SH-SY5Y (cell line): ENCODE data around the gene TGFBR1.

Experiments used
- GATA2 ChIP-seq: IDR thresholded peaks from 2 replicates; pipeline ENCODE4 v1.6.1; 2011; ENCODE audit warnings: mild to moderate bottlenecking, low read depth, low read length
- GATA3 ChIP-seq: IDR thresholded peaks from 2 replicates; pipeline ENCODE4 v1.6.1; 2011; ENCODE audit warnings: low read depth, mild to moderate bottlenecking, low read length, moderate library complexity

TGFBR1 gene

GRCh38 chr9:99183616-99184015 lies 78.7 kb downstream of the TGFBR1 start:
- TF ChIP-seq GATA3 (no peak), GATA2 (no peak)

GRCh38 chr9:99184110-99184474 lies 79.2 kb downstream of the TGFBR1 start:
- TF ChIP-seq GATA3 (no peak), GATA2 (no peak)

- TF ChIP-seq GATA3 = no peak
- TF ChIP-seq GATA2 = no peak
These were observed 79.8 kb downstream of the TGFBR1 start for GRCh38 chr9:99184475-99185347.

- TF ChIP-seq GATA2 (no peak), GATA3 (no peak)
These were observed 80.4 kb downstream of the TGFBR1 start for GRCh38 chr9:99185348-99185632.

GRCh38 chr9:99185934-99186333 lies 81.0 kb downstream of the TGFBR1 start:
- no peak for TF ChIP-seq GATA3
- TF ChIP-seq GATA2 = no peak

- TF ChIP-seq GATA2 = no peak
- no peak for TF ChIP-seq GATA3
These were observed 82.4 kb downstream of the TGFBR1 start for GRCh38 chr9:99187311-99187710.

GRCh38 chr9:99189186-99189585 lies 84.3 kb downstream of the TGFBR1 start:
- TF ChIP-seq GATA3 (no peak), GATA2 (no peak)

GRCh38 chr9:99189887-99190596 lies 85.1 kb downstream of the TGFBR1 start:
- TF ChIP-seq GATA2 (no peak), GATA3 (no peak)

GRCh38 chr9:99190597-99191283 lies 85.8 kb downstream of the TGFBR1 start:
- no peak for TF ChIP-seq GATA2
- TF ChIP-seq GATA3 = no peak

GRCh38 chr9:99192786-99193465 lies 88.0 kb downstream of the TGFBR1 start:
- TF ChIP-seq GATA3 (no peak), GATA2 (no peak)

GRCh38 chr9:99193466-99193821 lies 88.5 kb downstream of the TGFBR1 start:
- no peak for TF ChIP-seq GATA3
- no peak for TF ChIP-seq GATA2

GRCh38 chr9:99197124-99197630 lies 92.3 kb downstream of the TGFBR1 start:
- TF ChIP-seq GATA2 = no peak
- TF ChIP-seq GATA3 = no peak

GRCh38 chr9:99197987-99198386 lies 93.1 kb downstream of the TGFBR1 start:
- no peak for TF ChIP-seq GATA3
- TF ChIP-seq GATA2 = no peak

GRCh38 chr9:99199938-99200539 lies 95.1 kb downstream of the TGFBR1 start:
- no peak for TF ChIP-seq GATA2
- no peak for TF ChIP-seq GATA3

- no peak for TF ChIP-seq GATA2
- no peak for TF ChIP-seq GATA3
These were observed 96.7 kb downstream of the TGFBR1 start for GRCh38 chr9:99201603-99202002.
